ENCODE measurements around the gene ARL15.

The ARL15 gene

DNA sequence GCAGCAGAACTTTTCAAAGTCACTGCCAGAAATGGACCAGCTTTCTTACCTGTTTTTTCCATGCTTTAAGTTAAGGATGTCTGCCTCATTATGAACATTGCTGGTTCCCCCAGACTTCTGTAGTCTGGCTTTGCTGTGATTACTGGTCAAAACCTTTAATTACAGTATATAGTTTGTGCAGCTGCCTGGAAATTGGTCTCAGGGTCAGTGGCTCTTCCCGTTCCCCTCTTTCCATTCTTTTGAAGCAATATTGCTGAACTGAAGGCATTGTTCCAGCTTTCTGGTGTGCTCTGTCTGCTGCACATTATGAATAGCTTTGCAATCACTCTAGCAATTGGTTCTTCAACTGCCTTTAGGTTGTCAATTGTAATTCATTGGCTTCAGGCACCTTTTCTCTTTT lies 206.5 kb downstream of the ARL15 start:
- H3K4me3 ChIP-seq (ENCODE audit: low read depth, low read length): no peak overlapping the region
- in situ Hi-C loops (cut with HindIII; ENCODE audit: low pct_ligation_motif_present, low sequenced_read_pairs): no loop called here
- H3K27ac ChIP-seq: no peak overlapping the region
- H3K36me3 ChIP-seq (replicated peaks): no peaks in the 10 kb centered on the region
- H3K27me3 ChIP-seq (replicated peaks): no peaks in the 10 kb centered on the region
- no peak for DNase-seq
- TF ChIP-seq, protein P1, sequence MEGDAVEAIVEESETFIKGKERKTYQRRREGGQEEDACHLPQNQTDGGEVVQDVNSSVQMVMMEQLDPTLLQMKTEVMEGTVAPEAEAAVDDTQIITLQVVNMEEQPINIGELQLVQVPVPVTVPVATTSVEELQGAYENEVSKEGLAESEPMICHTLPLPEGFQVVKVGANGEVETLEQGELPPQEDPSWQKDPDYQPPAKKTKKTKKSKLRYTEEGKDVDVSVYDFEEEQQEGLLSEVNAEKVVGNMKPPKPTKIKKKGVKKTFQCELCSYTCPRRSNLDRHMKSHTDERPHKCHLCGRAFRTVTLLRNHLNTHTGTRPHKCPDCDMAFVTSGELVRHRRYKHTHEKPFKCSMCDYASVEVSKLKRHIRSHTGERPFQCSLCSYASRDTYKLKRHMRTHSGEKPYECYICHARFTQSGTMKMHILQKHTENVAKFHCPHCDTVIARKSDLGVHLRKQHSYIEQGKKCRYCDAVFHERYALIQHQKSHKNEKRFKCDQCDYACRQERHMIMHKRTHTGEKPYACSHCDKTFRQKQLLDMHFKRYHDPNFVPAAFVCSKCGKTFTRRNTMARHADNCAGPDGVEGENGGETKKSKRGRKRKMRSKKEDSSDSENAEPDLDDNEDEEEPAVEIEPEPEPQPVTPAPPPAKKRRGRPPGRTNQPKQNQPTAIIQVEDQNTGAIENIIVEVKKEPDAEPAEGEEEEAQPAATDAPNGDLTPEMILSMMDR (IDR thresholded peaks at IDR 0.05; ENCODE audit: low read depth, low read length, missing control alignments): no peak

DNA sequence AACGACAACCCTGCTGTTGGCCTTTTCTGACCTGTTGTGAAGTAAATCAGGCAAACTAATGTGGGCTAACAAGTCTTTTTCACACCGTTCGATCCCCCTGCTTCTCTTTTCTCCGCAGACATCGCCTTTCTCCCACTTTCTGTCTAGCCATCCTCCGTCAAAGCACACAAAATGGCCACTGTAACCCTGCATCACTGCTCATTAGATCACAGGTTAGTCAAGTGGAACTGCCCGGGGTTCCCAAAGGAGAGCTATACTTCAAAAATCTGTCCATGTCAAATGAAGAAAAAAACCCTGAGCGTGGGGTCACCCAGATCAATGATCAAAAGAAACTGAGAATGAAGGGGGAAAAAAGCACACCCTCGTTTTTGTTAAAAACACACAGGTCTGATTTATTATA lies 212.1 kb downstream of the ARL15 start:
- DNase-seq: no peak
- Histone ChIP-seq H3K27ac (no peak overlapping the region), H3K4me3 (ENCODE audit: low read depth, low read length) (no peak overlapping the region), H3K36me3 (replicated peaks) (no peaks in the 10 kb centered on the region), H3K27me3 (replicated peaks) (no peaks in the 10 kb centered on the region)
- in situ Hi-C loops (cut with HindIII; ENCODE audit: low pct_ligation_motif_present, low sequenced_read_pairs): no loop called here
- TF ChIP-seq, protein P1 (IDR thresholded peaks at IDR 0.05; ENCODE audit: low read depth, low read length, missing control alignments): no peak

DNA sequence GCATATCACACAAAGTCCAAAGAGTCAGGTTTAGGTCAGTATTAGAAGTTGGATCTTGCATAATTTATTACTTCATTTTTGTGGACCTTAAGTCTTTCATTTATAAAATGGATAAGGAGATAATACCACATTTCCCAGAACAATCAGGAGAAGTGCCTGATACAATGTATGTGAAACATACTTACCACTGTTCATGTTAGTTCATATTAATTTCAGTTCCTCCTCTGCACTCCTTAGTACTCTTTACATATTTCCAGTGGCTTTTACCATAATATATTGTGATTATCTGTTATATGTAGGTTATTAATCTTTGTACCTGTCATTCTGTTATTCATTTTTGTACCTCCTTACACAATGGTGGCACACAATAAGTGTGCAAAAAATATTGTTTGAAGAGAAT lies 214.4 kb downstream of the ARL15 start:
- no peak for DNase-seq
- Histone ChIP-seq H3K4me3 (ENCODE audit: low read depth, low read length) (no peak overlapping the region), H3K27ac (no peak overlapping the region), H3K27me3 (replicated peaks) (no peaks in the 10 kb centered on the region), H3K36me3 (replicated peaks) (no peaks in the 10 kb centered on the region)
- in situ Hi-C loops (cut with HindIII; ENCODE audit: low pct_ligation_motif_present, low sequenced_read_pairs): no loop called here
- TF ChIP-seq, protein P1 (IDR thresholded peaks at IDR 0.05; ENCODE audit: low read depth, low read length, missing control alignments): no peak

DNA sequence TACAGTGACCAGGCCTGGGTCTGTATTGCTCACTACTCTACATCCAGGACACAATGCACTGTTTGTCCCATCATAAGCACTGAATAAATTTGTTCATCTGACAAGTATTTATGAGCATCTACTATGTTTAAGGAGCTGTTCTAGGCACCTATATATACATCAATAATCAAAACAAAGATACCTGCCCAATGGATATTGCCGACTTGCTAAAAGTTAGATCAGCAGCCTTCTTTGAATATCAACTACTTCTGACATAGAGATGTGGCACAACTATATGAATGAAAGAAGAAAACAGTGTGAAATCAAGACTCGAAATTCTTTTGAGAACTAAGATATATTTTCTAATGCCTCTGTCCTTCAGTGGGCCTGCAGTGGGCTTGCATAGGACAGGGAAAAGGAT lies 215.7 kb downstream of the ARL15 start:
- TF ChIP-seq, protein P1 (IDR thresholded peaks at IDR 0.05; ENCODE audit: low read depth, low read length, missing control alignments): no peak
- no peaks in the 10 kb centered on the region for H3K27me3 ChIP-seq (replicated peaks)
- no peak overlapping the region for H3K27ac ChIP-seq
- no peaks in the 10 kb centered on the region for H3K36me3 ChIP-seq (replicated peaks)
- in situ Hi-C loops (cut with HindIII; ENCODE audit: low pct_ligation_motif_present, low sequenced_read_pairs): no loop called here
- H3K4me3 ChIP-seq (ENCODE audit: low read depth, low read length): no peak overlapping the region
- DNase-seq: no peak

DNA sequence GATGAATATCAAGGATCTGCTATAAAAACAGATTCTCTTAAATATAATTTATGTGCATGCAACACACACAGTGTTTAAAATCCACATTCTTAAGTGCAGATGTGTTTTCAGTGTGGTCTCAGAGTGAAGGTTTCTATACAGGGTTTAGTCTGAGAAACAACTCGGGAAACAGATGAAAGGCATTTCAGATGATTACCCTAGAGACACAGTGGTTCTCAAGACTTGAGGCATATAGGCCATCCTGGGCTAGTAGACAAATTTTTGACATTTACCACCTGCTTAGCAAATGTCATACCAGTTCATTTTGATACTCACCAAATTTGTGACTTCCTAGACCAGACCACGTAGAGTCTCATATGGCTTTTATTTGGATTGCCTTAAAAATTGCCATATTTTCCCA lies 216.5 kb downstream of the ARL15 start:
- Histone ChIP-seq H3K27ac (no peak overlapping the region), H3K27me3 (replicated peaks) (no peaks in the 10 kb centered on the region), H3K4me3 (ENCODE audit: low read depth, low read length) (no peak overlapping the region), H3K36me3 (replicated peaks) (no peaks in the 10 kb centered on the region)
- TF ChIP-seq, protein P1 (IDR thresholded peaks at IDR 0.05; ENCODE audit: low read depth, low read length, missing control alignments): no peak
- in situ Hi-C loops (cut with HindIII; ENCODE audit: low pct_ligation_motif_present, low sequenced_read_pairs): no loop called here
- DNase-seq: no peak

DNA sequence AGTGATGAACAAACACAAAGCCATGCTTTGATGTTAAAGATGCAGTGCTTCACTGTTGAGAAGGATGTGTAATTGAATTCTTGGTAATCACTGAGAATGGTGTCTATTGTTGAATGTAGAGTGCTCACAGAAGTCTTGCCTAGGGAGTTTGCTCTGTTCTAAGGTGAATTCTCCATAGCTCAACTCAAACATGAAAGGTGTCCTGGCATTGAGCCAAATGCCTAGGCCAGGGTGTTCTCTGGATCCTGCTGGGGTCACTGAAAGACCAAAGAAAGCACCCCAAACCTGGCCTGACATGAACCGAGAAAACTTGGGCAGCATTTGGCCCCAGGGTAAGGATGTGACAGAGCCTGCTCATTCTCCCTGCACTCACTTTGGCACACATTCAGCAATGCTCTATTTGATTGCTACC lies 217.3 kb downstream of the ARL15 start:
- no peak for DNase-seq
- no peaks in the 10 kb centered on the region for H3K36me3 ChIP-seq (replicated peaks)
- H3K4me3 ChIP-seq (ENCODE audit: low read depth, low read length): no peak overlapping the region
- in situ Hi-C loops (cut with HindIII; ENCODE audit: low pct_ligation_motif_present, low sequenced_read_pairs): no loop called here
- TF ChIP-seq, protein P1 (IDR thresholded peaks at IDR 0.05; ENCODE audit: low read depth, low read length, missing control alignments): no peak
- H3K27me3 ChIP-seq (replicated peaks): no peaks in the 10 kb centered on the region
- H3K27ac ChIP-seq: no peak overlapping the region

All from brain microvascular endothelial cell (primary cell).